Adrenal gland (tissue), 12 donors: Measurements from ENCODE around the gene OPCML. TPM values are rescaled to one million over a fixed set of nuclear protein-coding genes. Genes with fewer than 3 reads are reported as not detected.

Experiments
- DNase-seq, 7 donors: peaks; one replicate each; pipeline ENCODE4 v3.0.0-alpha.2; 2019 to 2020
- H3K27ac ChIP-seq, 5 donors: fragments of 200-600 bp; sonication (generic) in 4 of 5; 1 replicate in 3 of 5; 2 replicates in 2 of 5; pipeline versions ENCODE4 v1.5.1 to v1.8.0; 2016 to 2020; ENCODE audit warnings: mild to moderate bottlenecking in 1 of 5
- H3K27me3 ChIP-seq: fragments of 200-600 bp; 2 replicates; pipeline ENCODE4 v1.8.0; 2021
- H3K36me3 ChIP-seq, 2 donors: fragments of 200-600 bp; replicated peaks in 1 of 2; 1 replicate in 1 of 2; 2 replicates in 1 of 2; pipeline versions ENCODE4 v1.5.1 to v1.8.0; 2018 to 2022
- H3K4me1 ChIP-seq, 2 donors: fragments of 200-600 bp; replicated peaks in 1 of 2; 1 replicate in 1 of 2; 2 replicates in 1 of 2; pipeline versions ENCODE4 v1.5.1 to v1.8.0; 2018 to 2021
- H3K4me3 ChIP-seq, 4 donors: fragments of 200-600 bp; sonication (generic) in 3 of 4; one replicate each; pipeline ENCODE4 v1.5.1; 2016 to 2018
- H3K9me3 ChIP-seq, 3 donors: fragments of 200-600 bp; sonication (generic) in 1 of 3; replicated peaks in 1 of 3; 1 replicate in 2 of 3; 2 replicates in 1 of 3; pipeline versions ENCODE4 v1.5.1 to v1.8.0; 2016 to 2021
- CTCF ChIP-seq, 6 experiments: fragments of 450-650 bp in 4 of 6; fragments of 200-600 bp in 2 of 6; sonication (generic) in 1 of 6; IDR thresholded peaks; 1 replicate in 5 of 6; 2 replicates in 1 of 6; pipeline versions ENCODE4 v1.5.1 to v1.8.0; 2016 to 2021; ENCODE audit warnings: antibody characterized with exemption in 6 of 6, mild to moderate bottlenecking in 2 of 6, moderate library complexity in 1 of 6
- POLR2A ChIP-seq, 2 donors: fragments of 450-650 bp; IDR thresholded peaks; one replicate each; pipeline ENCODE4 v1.6.1; 2017; ENCODE audit warnings: antibody characterized with exemption in 2 of 2, mild to moderate bottlenecking in 2 of 2, moderate library complexity in 1 of 2
- WGBS, 4 donors: extraction: QIAGEN DNeasy Blood & Tissue Kit in 2 of 4; methylation state at CpG; one replicate each; pipeline versions ENCODE4 v1.1.5 to v1.1.7; 2013 to 2017; 5-methylcytosine and 5-hydroxymethylcytosine counted together
- intact Hi-C, 2 donors: fragments of 100-400 bp; cut with DNase I; formaldehyde crosslinking; loops; one replicate each; pipeline versions ENCODE4 v1.14.1 to v1.15.0; 2022 to 2023
- polyA plus RNA-seq, 3 donors: library from polyadenylated mRNA; stranded (reverse); fragments of 200-250 nt in 2 of 3; fragments of 350-450 nt in 1 of 3; fragmentation: Illumina TruSeq in 1 of 3; extraction: RNeasy Lipid Tissue Mini Kit (QIAGEN cat#74804) in 1 of 3; gene quantifications; one replicate each; pipeline ENCODE4 v1.2.3, GENCODE V29; 2013 to 2014
- total RNA-seq, 9 donors: library from RNA; depleted of rRNA in 4 of 9; stranded (reverse); fragments of >200 nt in 4 of 9; fragments of 120-200 nt in 1 of 9; fragmentation: NEBNext Ultra II Directional in 1 of 9; extraction: Animal tissue kit (Norgen Biotek cat#: 25700) in 1 of 9; gene quantifications; one replicate each; pipeline versions ENCODE4 v1.1.0 to v1.2.4, GENCODE V29; 2013 to 2023
- donor health status: healthy with polysubstance abuse.
- donor health status: Bipolar disorder and iron deficiency.
- donor health status: DM: yes; HTN: yes; CAD: no.
- donor health status: DM: no; HTN: no; CAD: no.
- donor health status: DM: no; HTN: no; CAD: no.
- donor health status: DM: yes; HTN: yes; CAD: no.

Gene OPCML
- total and polyA plus RNA-seq, 12 donors: 0.10 to 5.5 (median 0.72) TPM; not detected in 5

GRCh38 chr11:133238027-133238426 lies 294.3 kb downstream of the OPCML start:
- 69 to 82% (median 80%) methylated on average over 2 of the region's 2 CpGs for WGBS, 4 donors
- Histone ChIP-seq H3K9me3 (no peaks in the 10 kb centered on the region), H3K4me1 (no peaks in the 10 kb centered on the region), H3K4me3 (no peak overlapping the region), H3K27me3 (no peaks in the 10 kb centered on the region), H3K36me3 (no peaks in the 10 kb centered on the region), H3K27ac (no peak overlapping the region)
- DNase-seq: no peak
- intact Hi-C loops: no loop called here
- TF ChIP-seq POLR2A (IDR thresholded peaks at IDR 0.05) (no peak), CTCF (IDR thresholded peaks at IDR 0.05) (no peak)

GRCh38 chr11:133235381-133235780 lies 296.9 kb downstream of the OPCML start:
- Histone ChIP-seq H3K4me3 (no peak overlapping the region), H3K27ac (no peak overlapping the region), H3K4me1 (no peaks in the 10 kb centered on the region), H3K9me3 (no peaks in the 10 kb centered on the region), H3K27me3 (no peaks in the 10 kb centered on the region), H3K36me3 (no peaks in the 10 kb centered on the region)
- TF ChIP-seq POLR2A (IDR thresholded peaks at IDR 0.05): no peak
- TF ChIP-seq CTCF (IDR thresholded peaks at IDR 0.05): no peak
- no peak for DNase-seq
- WGBS, 4 donors: 52 to 65% (median 61%) methylated on average over 3 of the region's 3 CpGs
- intact Hi-C loops: no loop called here

- 37 to 51% (median 48%) methylated on average over 9 of the region's 9 CpGs for WGBS, 4 donors
- Histone ChIP-seq H3K4me1 (no peaks in the 10 kb centered on the region), H3K9me3 (no peaks in the 10 kb centered on the region), H3K36me3 (no peaks in the 10 kb centered on the region), H3K4me3 (no peak overlapping the region), H3K27ac (no peak overlapping the region), H3K27me3 (no peaks in the 10 kb centered on the region)
- intact Hi-C loops: no loop called here
- DNase-seq: no peak
- TF ChIP-seq CTCF (IDR thresholded peaks at IDR 0.05): no peak
- TF ChIP-seq POLR2A (IDR thresholded peaks at IDR 0.05): no peak
These were observed 297.4 kb downstream of the OPCML start for GRCh38 chr11:133234883-133235282.

GRCh38 chr11:133232665-133233064 lies 299.6 kb downstream of the OPCML start:
- Histone ChIP-seq H3K4me3 (no peak overlapping the region), H3K27ac (no peak overlapping the region), H3K27me3 (peaks cover 5% of the 10 kb centered on the region), H3K4me1 (no peaks in the 10 kb centered on the region), H3K9me3 (no peaks in the 10 kb centered on the region), H3K36me3 (no peaks in the 10 kb centered on the region)
- WGBS, 4 donors: 66 to 81% (median 72%) methylated on average over 2 of the region's 2 CpGs
- TF ChIP-seq CTCF (IDR thresholded peaks at IDR 0.05) (no peak), POLR2A (IDR thresholded peaks at IDR 0.05) (no peak)
- intact Hi-C loops: no loop called here
- DNase-seq: no peak
